H9 (cell line): ENCODE measurements around the gene MMRN2. TPM values are rescaled to one million over a fixed set of nuclear protein-coding genes. Genes with fewer than 3 reads are reported as not detected.

Source experiments
- DNase-seq: peaks from one replicate; pipeline ENCODE4 v3.0.0-alpha.2; 2017
- H2AFZ ChIP-seq: one replicate; pipeline ENCODE4 v1.6.1; 2013; ENCODE audit warnings: mild to moderate bottlenecking, low read length, control low read depth, moderate library complexity
- H2AK5ac ChIP-seq: 2 replicates; pipeline ENCODE4 v1.6.1; 2013; ENCODE audit warnings: low read length, control low read depth, mixed read lengths; ENCODE audit not compliant: insufficient read length
- H2BK120ac ChIP-seq: one replicate; pipeline ENCODE4 v1.6.1; 2013; ENCODE audit warnings: low read depth, mild to moderate bottlenecking, low read length, control low read depth, inconsistent platforms; ENCODE audit not compliant: poor library complexity, severe bottlenecking
- H2BK12ac ChIP-seq: 2 replicates; pipeline ENCODE4 v1.6.1; 2013; ENCODE audit warnings: low read length, control low read depth, mixed read lengths, low read depth; ENCODE audit not compliant: insufficient read length
- H2BK15ac ChIP-seq: 2 replicates; pipeline ENCODE4 v1.6.1; 2013; ENCODE audit warnings: low read depth, low read length, control low read depth
- H2BK20ac ChIP-seq: one replicate; pipeline ENCODE4 v1.6.1; 2013; ENCODE audit warnings: low read depth, mild to moderate bottlenecking, low read length, control low read depth, inconsistent platforms; ENCODE audit not compliant: poor library complexity, severe bottlenecking
- H2BK5ac ChIP-seq: 2 replicates; pipeline ENCODE4 v1.6.1; 2013; ENCODE audit warnings: low read length, control low read depth, mixed read lengths; ENCODE audit not compliant: insufficient read length
- H3K14ac ChIP-seq: 2 replicates; pipeline ENCODE4 v1.6.1; 2013; ENCODE audit warnings: low read length, control low read depth; ENCODE audit not compliant: insufficient read depth
- H3K18ac ChIP-seq: 2 replicates; pipeline ENCODE4 v1.6.1; 2013; ENCODE audit warnings: low read depth, mild to moderate bottlenecking, mixed read lengths, low read length, control low read depth; ENCODE audit not compliant: insufficient read length
- H3K23ac ChIP-seq: 2 replicates; pipeline ENCODE4 v1.6.1; 2013; ENCODE audit warnings: low read length, control low read depth, mixed read lengths, low read depth; ENCODE audit not compliant: insufficient read length
- H3K23me2 ChIP-seq: 2 replicates; pipeline ENCODE4 v1.6.1; 2013; ENCODE audit warnings: low read depth, mild to moderate bottlenecking, mixed read lengths, low read length, control low read depth; ENCODE audit not compliant: insufficient read length, poor library complexity, severe bottlenecking
- H3K27ac ChIP-seq: 2 replicates; pipeline ENCODE4 v1.5.1; 2013; ENCODE audit warnings: low read length, control low read depth, mixed read lengths, low read depth; ENCODE audit not compliant: insufficient read length
- H3K27me3 ChIP-seq: 2 replicates; pipeline ENCODE4 v1.6.1; 2013; ENCODE audit warnings: low read length, control low read depth, inconsistent platforms; ENCODE audit not compliant: insufficient read depth
- H3K4ac ChIP-seq: 2 replicates; pipeline ENCODE4 v1.6.1; 2013; ENCODE audit warnings: low read depth, mild to moderate bottlenecking, control low read depth, inconsistent platforms, low read length, moderate library complexity
- H3K4me1 ChIP-seq: 2 replicates; pipeline ENCODE4 v1.6.1; 2013; ENCODE audit warnings: low read length, control low read depth, inconsistent platforms; ENCODE audit not compliant: insufficient read depth
- H3K4me2 ChIP-seq: 2 replicates; pipeline ENCODE4 v1.6.1; 2013; ENCODE audit warnings: low read length, control low read depth, mixed read lengths; ENCODE audit not compliant: insufficient read length, insufficient read depth
- H3K56ac ChIP-seq: 2 replicates; pipeline ENCODE4 v1.6.1; 2013; ENCODE audit warnings: low read depth, mild to moderate bottlenecking, mixed read lengths, low read length, control low read depth; ENCODE audit not compliant: insufficient read length
- H3K79me1 ChIP-seq: 2 replicates; pipeline ENCODE4 v1.6.1; 2013; ENCODE audit warnings: low read depth, mild to moderate bottlenecking, moderate library complexity, low read length, control low read depth, inconsistent platforms; ENCODE audit not compliant: insufficient read depth, poor library complexity, severe bottlenecking
- H3K79me2 ChIP-seq: 2 replicates; pipeline ENCODE4 v1.6.1; 2013; ENCODE audit warnings: low read length, control low read depth, inconsistent platforms; ENCODE audit not compliant: insufficient read depth
- H3K9ac ChIP-seq: 2 replicates; pipeline ENCODE4 v1.6.1; 2013; ENCODE audit warnings: low read length, control low read depth, mixed read lengths; ENCODE audit not compliant: insufficient read length; ENCODE audit errors: extremely low read depth
- H3K9me3 ChIP-seq: one replicate; pipeline ENCODE4 v1.6.1; 2013; ENCODE audit warnings: low read depth, low read length, inconsistent platforms; ENCODE audit not compliant: control insufficient read depth
- H3T11ph ChIP-seq: one replicate; pipeline ENCODE4 v1.6.1; 2013; ENCODE audit warnings: mild to moderate bottlenecking, low read length, control low read depth, inconsistent platforms
- H4K20me1 ChIP-seq: one replicate; pipeline ENCODE4 v1.6.1; 2013; ENCODE audit not compliant: control insufficient read depth, insufficient read length, insufficient read depth
- H4K5ac ChIP-seq: 2 replicates; pipeline ENCODE4 v1.6.1; 2013; ENCODE audit warnings: low read depth, mild to moderate bottlenecking, mixed read lengths, low read length, control low read depth; ENCODE audit not compliant: insufficient read length
- H4K8ac ChIP-seq: replicated peaks from 2 replicates; pipeline ENCODE4 v1.6.1; 2013; ENCODE audit warnings: low read length, control low read depth, mixed read lengths, low read depth; ENCODE audit not compliant: insufficient read length
- H4K91ac ChIP-seq: 2 replicates; pipeline ENCODE4 v1.6.1; 2013; ENCODE audit warnings: low read depth, mild to moderate bottlenecking, moderate library complexity, mixed read lengths, low read length, control low read depth; ENCODE audit not compliant: insufficient read length
- H3K27ac Mint-ChIP-seq, 3 experiments: 2 replicates in 2 of 3; 3 replicates in 1 of 3; pipeline ENCODE4 v1.8.0; 2020 to 2021; ENCODE audit warnings: mixed read lengths in 3 of 3, mild to moderate bottlenecking in 1 of 3, moderate library complexity in 1 of 3
- H3K27me3 Mint-ChIP-seq: 2 replicates; pipeline ENCODE4 v1.8.0; 2021; ENCODE audit warnings: low read depth, mild to moderate bottlenecking, moderate library complexity, mixed read lengths
- H3K36me3 Mint-ChIP-seq, 3 experiments: 2 replicates in 2 of 3; 3 replicates in 1 of 3; pipeline ENCODE4 v1.8.0; 2020 to 2021; ENCODE audit warnings: low read depth in 3 of 3, mixed read lengths in 3 of 3; ENCODE audit not compliant: insufficient read depth in 1 of 3
- H3K4me1 Mint-ChIP-seq, 2 experiments: 2 replicates each; pipeline ENCODE4 v1.8.0; 2020; ENCODE audit warnings: mixed read lengths in 2 of 2
- H3K4me3 Mint-ChIP-seq, 2 experiments: 2 replicates in 1 of 2; 3 replicates in 1 of 2; pipeline ENCODE4 v1.8.0; 2020 to 2021; ENCODE audit warnings: mild to moderate bottlenecking in 2 of 2, mixed read lengths in 2 of 2, moderate library complexity in 1 of 2
- H3K9me3 Mint-ChIP-seq, 2 experiments: 2 replicates in 1 of 2; 3 replicates in 1 of 2; pipeline ENCODE4 v1.8.0; 2020; ENCODE audit warnings: mild to moderate bottlenecking in 2 of 2, mixed read lengths in 2 of 2, moderate library complexity in 1 of 2
- CTCF ChIP-seq: fragments of 200-600 bp; sonication (generic); conservative IDR thresholded peaks from 3 replicates; pipeline ENCODE4 v1.8.0; 2021; ENCODE audit warnings: antibody characterized with exemption, mild to moderate bottlenecking
- WGBS: extraction: QIAGEN DNeasy Blood & Tissue Kit; methylation state at CpG from one replicate; pipeline ENCODE4 v1.1.7; 2013; ENCODE audit warnings: missing lambda C conversion rate, low lambda C conversion rate, mixed read lengths; ENCODE audit not compliant: insufficient read length; ENCODE audit errors: extremely low coverage; 5-methylcytosine and 5-hydroxymethylcytosine counted together
- total RNA-seq: library from RNA; stranded (reverse); gene quantifications from 2 replicates; pipeline ENCODE4 v1.2.1, GENCODE V29; 2021

MMRN2 gene
- total RNA-seq, 1 experiment from 2014 or later, result 1.0 TPM

GRCh38 chr10:86888585-86889381 lies 68.6 kb downstream of the MMRN2 start:
- peak overlapping the region in 1 of 3 experiments; percentile 29; a peak in 3 of 7 replicates for H3K27ac Mint-ChIP-seq
- Histone ChIP-seq H2BK12ac (no peak overlapping the region), H3K14ac (no peak overlapping the region), H3K4me1 (no peaks in the 10 kb centered on the region), H2AFZ (no peak overlapping the region), H3K9me3 (no peaks in the 10 kb centered on the region), H4K8ac (no peak overlapping the region), H3K27me3 (no peaks in the 10 kb centered on the region), H3K56ac (no peak overlapping the region), H3K4me2 (no peak overlapping the region), H2BK15ac (no peak overlapping the region), H3K27ac (no peak overlapping the region), H3K79me1 (peaks cover 7% of the 10 kb centered on the region), H3K23me2 (no peaks in the 10 kb centered on the region), H4K20me1 (no peaks in the 10 kb centered on the region), H3K4ac (no peak overlapping the region), H3K9ac (no peak overlapping the region), H3K79me2 (peaks cover 7% of the 10 kb centered on the region; the same call in 1 of the 2 replicates), H2AK5ac (no peak overlapping the region), H2BK5ac (no peak overlapping the region), H3K18ac (no peak overlapping the region), H2BK120ac (no peak overlapping the region), H3K23ac (no peak overlapping the region), H4K91ac (no peak overlapping the region), H3T11ph (no peak overlapping the region), H4K5ac (no peak overlapping the region), H2BK20ac (no peak overlapping the region)
- no peak for DNase-seq
- no peak for TF ChIP-seq CTCF
- peaks cover 21 to 46% (median 37%) of the 10 kb centered on the region in 3 experiments for H3K36me3 Mint-ChIP-seq
- H3K4me3 Mint-ChIP-seq, result no peak overlapping the region
- H3K4me1 Mint-ChIP-seq, result peaks cover 7 to 15% of the 10 kb centered on the region in 2 experiments
- WGBS, result no CpG with 5 or more reads among the region's 7 CpGs
- H3K27me3 Mint-ChIP-seq, result no peaks in the 10 kb centered on the region
- no peaks in the 10 kb centered on the region for H3K9me3 Mint-ChIP-seq

Other genes with a start within 250 kb of the MMRN2 start
- gene BMPR1A, start 201.0 kb downstream of the MMRN2 start, total RNA-seq, result 138 and 145 TPM in 2 replicates
- gene SNCG, start 984 bp upstream of the MMRN2 start, total RNA-seq, result 4.9 and 5.5 TPM in 2 replicates
- gene ADIRF, start 10.9 kb upstream of the MMRN2 start, total RNA-seq, result not detected in 2 replicates
- not detected in 2 replicates for gene FAM25A, start 62.7 kb upstream of the MMRN2 start, total RNA-seq
- gene GLUD1, start 137.2 kb upstream of the MMRN2 start, total RNA-seq, result 101 and 102 TPM in 2 replicates
- gene SHLD2, start 137.6 kb upstream of the MMRN2 start, total RNA-seq, result 25.9 and 27.8 TPM in 2 replicates